HG02759 (cell line): ENCODE results near the gene ZBTB42.

ENCODE experiments used
- ATAC-seq: cut with Tn5 transposase; IDR thresholded peaks from one replicate; pipeline ENCODE4 v1.9.1; 2021; ENCODE audit warnings: mild to moderate bottlenecking, moderate library complexity; ENCODE audit not compliant: unreplicated experiment

Gene ZBTB42

GRCh38 chr14:104794631-104794992, 6.3 kb upstream of the ZBTB42 start:
- peak; percentile 5 for ATAC-seq

GRCh38 chr14:104794993-104795780, 5.7 kb upstream of the ZBTB42 start, which contains the start of gene AKT1:
Gene AKT1 (minus strand): TSS chr14:104795748. CDS start chr14:104792643, 3,105 bp downstream.
- ATAC-seq: peak; percentile 35

GRCh38 chr14:104795781-104796686, 4.9 kb upstream of the ZBTB42 start:
- ATAC-seq: peak; percentile 49

- no peak for ATAC-seq
Observed at GRCh38 chr14:104796687-104797081, 4.2 kb upstream of the ZBTB42 start.

GRCh38 chr14:104797115-104798044, 3.5 kb upstream of the ZBTB42 start:
- no peak for ATAC-seq

- no peak for ATAC-seq
Observed at GRCh38 chr14:104798300-104799243, 2.3 kb upstream of the ZBTB42 start.

- no peak for ATAC-seq
Observed at GRCh38 chr14:104799244-104800014, 1.5 kb upstream of the ZBTB42 start.

GRCh38 chr14:104800015-104800770, 708 bp upstream of the ZBTB42 start:
- ATAC-seq: peak; percentile 67

GRCh38 chr14:104801520-104802393, 856 bp downstream of the ZBTB42 start:
- no peak for ATAC-seq

- no peak for ATAC-seq
Observed at GRCh38 chr14:104802394-104803184, 1.7 kb downstream of the ZBTB42 start.

GRCh38 chr14:104803280-104803911, 2.5 kb downstream of the ZBTB42 start:
- no peak for ATAC-seq

GRCh38 chr14:104803912-104804410, 3.1 kb downstream of the ZBTB42 start:
- ATAC-seq: no peak

GRCh38 chr14:104804481-104805325, 3.8 kb downstream of the ZBTB42 start:
- ATAC-seq: no peak

- ATAC-seq: no peak
Observed at GRCh38 chr14:104805326-104805678, 4.4 kb downstream of the ZBTB42 start.
